K562 (cell line): Measurements from ENCODE around the gene CPSF4. TPM values are rescaled to one million over a fixed set of nuclear protein-coding genes. Genes with fewer than 3 reads are reported as not detected.

Experiments used
- BRF1 ChIP-seq: IDR thresholded peaks from 3 replicates; pipeline ENCODE4 v1.6.1; 2011; ENCODE audit warnings: borderline replicate concordance, mild to moderate bottlenecking; ENCODE audit not compliant: insufficient read length; ENCODE audit errors: extremely low read depth
- CUX1 ChIP-seq: fragments of 200-800 bp; sonication (Bioruptor generic); IDR thresholded peaks from 2 replicates; pipeline ENCODE4 v1.6.1; 2016; ENCODE audit warnings: missing genetic modification characterization, missing compliant biosample characterization
- HDAC6 ChIP-seq: IDR thresholded peaks from 2 replicates; pipeline ENCODE4 v1.6.1; 2012; ENCODE audit warnings: low read depth, mild to moderate bottlenecking, control low read depth, inconsistent platforms, low read length, moderate library complexity
- JUND ChIP-seq, 2 experiments: IDR thresholded peaks; 2 replicates in 1 of 2; 3 replicates in 1 of 2; pipeline ENCODE4 v1.6.1; 2011; ENCODE audit warnings: borderline replicate concordance in 2 of 2, low read depth in 2 of 2, low read length in 2 of 2, improper control_type of control experiment in 1 of 2, missing biosample characterization in 1 of 2, missing genetic modification characterization in 1 of 2, missing genetic modification reagents in 1 of 2
- KDM4B ChIP-seq, 2 experiments: fragments of 450-650 bp in 1 of 2; sonication (generic) in 1 of 2; IDR thresholded peaks; 2 replicates each; pipeline ENCODE4 v1.6.1; 2016 to 2017; ENCODE audit warnings: borderline replicate concordance in 2 of 2, antibody characterized with exemption in 1 of 2, low read depth in 1 of 2, mild to moderate bottlenecking in 1 of 2
- MCM7 ChIP-seq, 2 experiments: fragments of 450-650 bp; IDR thresholded peaks; 2 replicates each; pipeline ENCODE4 v1.6.1; 2016 to 2018
- PHB2 ChIP-seq: fragments of 450-650 bp; IDR thresholded peaks from 2 replicates; pipeline ENCODE4 v1.6.1; 2017; ENCODE audit warnings: low read depth
- SOX6 ChIP-seq: fragments of 450-650 bp; IDR thresholded peaks from 2 replicates; pipeline ENCODE4 v1.6.1; 2014; ENCODE audit warnings: mild to moderate bottlenecking
- SRF ChIP-seq, 2 experiments: fragments of 250-450, 450-650 bp in 1 of 2; sonication (Bioruptor Pico) in 1 of 2; sonication (generic) in 1 of 2; formaldehyde crosslinking; IDR thresholded peaks; 2 replicates each; pipeline versions ENCODE4 v1.5.0 to v1.5.1; 2020 to 2022; ENCODE audit warnings: mild to moderate bottlenecking in 1 of 2, missing genetic modification reagents in 1 of 2
- ZKSCAN1 ChIP-seq: fragments of 150-350 bp; IDR thresholded peaks from 2 replicates; pipeline ENCODE4 v1.6.1; 2016; ENCODE audit warnings: low read depth, low read length
- ZNF347 ChIP-seq: fragments of 450-650 bp; formaldehyde crosslinking; IDR thresholded peaks from 2 replicates; pipeline ENCODE4 v1.4.0; 2020; ENCODE audit warnings: low read depth, mild to moderate bottlenecking, moderate library complexity
- ZNF764 ChIP-seq: fragments of 250-450 bp; sonication (Bioruptor Pico); IDR thresholded peaks from 2 replicates; pipeline ENCODE4 v1.4.0; 2020; ENCODE audit warnings: low read depth, mild to moderate bottlenecking, moderate library complexity
- ZNF778 ChIP-seq: fragments of 450-650 bp; formaldehyde crosslinking; IDR thresholded peaks from 2 replicates; pipeline ENCODE4 v1.4.0; 2020; ENCODE audit warnings: mild to moderate bottlenecking, moderate library complexity
- ZNF780A ChIP-seq: fragments of 250-450 bp; sonication (Bioruptor Pico); IDR thresholded peaks from 2 replicates; pipeline ENCODE4 v1.5.0; 2021; ENCODE audit warnings: mild to moderate bottlenecking
- polyA plus RNA-seq, 8 experiments: library from polyadenylated mRNA; depleted of rRNA in 4 of 8; stranded (reverse) in 5 of 8; unstranded in 3 of 8; fragments of >200 nt; fragmentation: Nextera tagmentation in 2 of 8; fragmentation: Illumina TruSeq in 1 of 8; extraction: Ambion mirVana in 2 of 8; extraction: Trizol in 1 of 8; gene quantifications; 2 replicates each; pipeline versions ENCODE4 v1.2.1 to v1.2.3, GENCODE V29; 2011 to 2014; ENCODE audit warnings: inconsistent platforms in 1 of 8, missing spikeins in 1 of 8
- total RNA-seq, 7 experiments: library from RNA; depleted of rRNA in 6 of 7; stranded (reverse); fragments of >200 nt in 6 of 7; fragmentation: Illumina TruSeq in 2 of 7; extraction: Trizol in 2 of 7; gene quantifications; 2 replicates each; pipeline versions ENCODE4 v1.2.1 to v1.2.3, GENCODE V29; 2011 to 2021; ENCODE audit warnings: low replicate concordance in 1 of 7
- TF ChIP-seq, protein P1 (sequence below): fragments of 200-400 bp; formaldehyde crosslinking; IDR thresholded peaks from 2 replicates; pipeline ENCODE4 v1.6.1; 2017; ENCODE audit warnings: mild to moderate bottlenecking, low read depth, low read length, moderate library complexity

The CPSF4 gene
- total and polyA plus RNA-seq, 9 of the 15 experiments (the other 6 are each of a cell fraction or from before 2014, with no cell fraction given), result 16.9 to 118 (median 71.7) TPM

- TF ChIP-seq CUX1 (CRISPR knock-in tag) (no peak), JUND (IDR thresholded peaks at IDR 0.05; ENCODE audit: borderline replicate concordance, low read depth, low read length) (peak; percentile 81), JUND (tag; IDR thresholded peaks at IDR 0.05; ENCODE audit: borderline replicate concordance, low read depth, low read length) (peak; percentile 36; the same call in 1 of the 3 replicates), ZNF780A (CRISPR knock-in tag) (no peak), BRF1 (no peak), KDM4B (IDR thresholded peaks at IDR 0.05; ENCODE audit: borderline replicate concordance in 2 of 2, low read depth in 1 of 2) (peak in 1 of 2 experiments; percentile 96; a peak in 2 of 4 replicates), ZNF764 (no peak), HDAC6 (no peak), SOX6 (peak; percentile 71), ZKSCAN1 (no peak), PHB2 (no peak), MCM7 (IDR thresholded peaks at IDR 0.05) (no peak), ZNF778 (CRISPR knock-in tag) (no peak), SRF (CRISPR knock-in tag; IDR thresholded peaks at IDR 0.05) (peak in 1 of 2 experiments; percentile 46; a peak in 1 of 4 replicates), ZNF347 (no peak)
- TF ChIP-seq, protein P1, sequence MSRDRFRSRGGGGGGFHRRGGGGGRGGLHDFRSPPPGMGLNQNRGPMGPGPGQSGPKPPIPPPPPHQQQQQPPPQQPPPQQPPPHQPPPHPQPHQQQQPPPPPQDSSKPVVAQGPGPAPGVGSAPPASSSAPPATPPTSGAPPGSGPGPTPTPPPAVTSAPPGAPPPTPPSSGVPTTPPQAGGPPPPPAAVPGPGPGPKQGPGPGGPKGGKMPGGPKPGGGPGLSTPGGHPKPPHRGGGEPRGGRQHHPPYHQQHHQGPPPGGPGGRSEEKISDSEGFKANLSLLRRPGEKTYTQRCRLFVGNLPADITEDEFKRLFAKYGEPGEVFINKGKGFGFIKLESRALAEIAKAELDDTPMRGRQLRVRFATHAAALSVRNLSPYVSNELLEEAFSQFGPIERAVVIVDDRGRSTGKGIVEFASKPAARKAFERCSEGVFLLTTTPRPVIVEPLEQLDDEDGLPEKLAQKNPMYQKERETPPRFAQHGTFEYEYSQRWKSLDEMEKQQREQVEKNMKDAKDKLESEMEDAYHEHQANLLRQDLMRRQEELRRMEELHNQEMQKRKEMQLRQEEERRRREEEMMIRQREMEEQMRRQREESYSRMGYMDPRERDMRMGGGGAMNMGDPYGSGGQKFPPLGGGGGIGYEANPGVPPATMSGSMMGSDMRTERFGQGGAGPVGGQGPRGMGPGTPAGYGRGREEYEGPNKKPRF, result no peak
These were observed 61.2 kb downstream of the CPSF4 start, which contains the start of gene ZNF394 (continued) for GRCh38 chr7:99499721-99500636.
